Measurements from ENCODE around the gene TOX3. TPM values are rescaled to one million over a fixed set of nuclear protein-coding genes. Genes with fewer than 3 reads are reported as not detected.

TOX3 gene
- total and polyA plus RNA-seq, 2 donors (not counting 3 experiments of a cell fraction or from before 2014, with no cell fraction given): not detected

DNA sequence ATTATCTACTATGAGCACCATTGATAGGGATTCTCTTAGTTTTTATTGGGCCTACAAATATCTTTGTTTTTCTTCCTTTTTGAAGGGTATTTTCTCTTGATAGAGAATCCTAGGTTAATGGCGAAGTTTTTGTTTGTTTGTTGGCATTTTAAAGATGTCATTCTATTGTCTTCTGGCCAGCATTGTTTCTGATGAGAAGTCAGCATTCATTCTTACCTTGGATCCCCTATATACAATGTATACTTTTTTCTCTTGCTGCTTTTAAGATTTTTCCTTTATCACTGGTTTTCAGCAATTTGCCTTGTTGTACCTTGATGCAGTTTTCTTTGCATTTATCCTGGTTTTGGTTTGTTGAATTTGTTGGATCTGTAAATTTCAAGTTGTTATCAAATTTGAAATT is 130.1 kb downstream of the TOX3 start:
- Histone ChIP-seq H3K4me3 (replicated peaks in 1 of 3; ENCODE audit: insufficient read depth in 1 of 3, low read depth in 1 of 3, low read length in 3 of 3) (no peak overlapping the region), H3K9me3 (replicated peaks; ENCODE audit: control insufficient read depth, insufficient read depth, low read length) (peaks cover 3% of the 10 kb centered on the region), H2AFZ (ENCODE audit: low read depth, low read length) (no peak overlapping the region), H3K27me3 (ENCODE audit: control insufficient read depth in 2 of 2, insufficient read depth in 2 of 2, low read length in 2 of 2) (no peaks in the 10 kb centered on the region), H4K20me1 (replicated peaks; ENCODE audit: control insufficient read depth, extremely low read depth, insufficient read depth, low read length) (no peaks in the 10 kb centered on the region), H3K4me1 (ENCODE audit: control insufficient read depth, extremely low read depth, insufficient read depth, low read length) (no peaks in the 10 kb centered on the region), H3K9me1 (replicated peaks; ENCODE audit: control insufficient read depth, extremely low read depth, insufficient read depth, low read length) (no peaks in the 10 kb centered on the region), H3K9ac (replicated peaks; ENCODE audit: extremely low read depth, insufficient read depth, low read length) (no peak overlapping the region), H3K36me3 (ENCODE audit: control insufficient read depth in 2 of 2, extremely low read depth in 1 of 2, insufficient read depth in 2 of 2, low read length in 2 of 2) (no peaks in the 10 kb centered on the region), H3K4me2 (ENCODE audit: insufficient read depth, low read length) (no peak overlapping the region), H3K79me2 (ENCODE audit: control insufficient read depth, insufficient read depth, low read length) (no peaks in the 10 kb centered on the region), H3K27ac (ENCODE audit: insufficient read depth, low read depth, low read length) (no peak overlapping the region)
- no TSS peak for BruUV-seq (replicated peaks)
- TF ChIP-seq, protein P1, sequence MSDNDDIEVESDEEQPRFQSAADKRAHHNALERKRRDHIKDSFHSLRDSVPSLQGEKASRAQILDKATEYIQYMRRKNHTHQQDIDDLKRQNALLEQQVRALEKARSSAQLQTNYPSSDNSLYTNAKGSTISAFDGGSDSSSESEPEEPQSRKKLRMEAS (IDR thresholded peaks at IDR 0.05; ENCODE audit: insufficient read depth, insufficient read length): no peak
- TF ChIP-seq, protein P2, sequence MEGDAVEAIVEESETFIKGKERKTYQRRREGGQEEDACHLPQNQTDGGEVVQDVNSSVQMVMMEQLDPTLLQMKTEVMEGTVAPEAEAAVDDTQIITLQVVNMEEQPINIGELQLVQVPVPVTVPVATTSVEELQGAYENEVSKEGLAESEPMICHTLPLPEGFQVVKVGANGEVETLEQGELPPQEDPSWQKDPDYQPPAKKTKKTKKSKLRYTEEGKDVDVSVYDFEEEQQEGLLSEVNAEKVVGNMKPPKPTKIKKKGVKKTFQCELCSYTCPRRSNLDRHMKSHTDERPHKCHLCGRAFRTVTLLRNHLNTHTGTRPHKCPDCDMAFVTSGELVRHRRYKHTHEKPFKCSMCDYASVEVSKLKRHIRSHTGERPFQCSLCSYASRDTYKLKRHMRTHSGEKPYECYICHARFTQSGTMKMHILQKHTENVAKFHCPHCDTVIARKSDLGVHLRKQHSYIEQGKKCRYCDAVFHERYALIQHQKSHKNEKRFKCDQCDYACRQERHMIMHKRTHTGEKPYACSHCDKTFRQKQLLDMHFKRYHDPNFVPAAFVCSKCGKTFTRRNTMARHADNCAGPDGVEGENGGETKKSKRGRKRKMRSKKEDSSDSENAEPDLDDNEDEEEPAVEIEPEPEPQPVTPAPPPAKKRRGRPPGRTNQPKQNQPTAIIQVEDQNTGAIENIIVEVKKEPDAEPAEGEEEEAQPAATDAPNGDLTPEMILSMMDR (IDR thresholded peaks at IDR 0.05; ENCODE audit: extremely low read depth in 1 of 2, insufficient read depth in 1 of 2, low read depth in 1 of 2, low read length in 2 of 2): no peak
- TF ChIP-seq POLR2A (IDR thresholded peaks at IDR 0.05; ENCODE audit: low read depth, low read length) (no peak), EZH2 (IDR thresholded peaks at IDR 0.05; ENCODE audit: borderline replicate concordance, low read depth, low read length, severe bottlenecking) (no peak), JUN (IDR thresholded peaks at IDR 0.05; ENCODE audit: borderline replicate concordance, insufficient read depth, insufficient read length, low read depth) (no peak), GATA2 (IDR thresholded peaks at IDR 0.05; ENCODE audit: insufficient read depth, insufficient read length, low read depth, low read length) (no peak), FOS (IDR thresholded peaks at IDR 0.05; ENCODE audit: borderline replicate concordance, insufficient read depth, low read length) (no peak), POLR2AphosphoS5 (IDR thresholded peaks at IDR 0.05; ENCODE audit: insufficient read depth, low read depth, low read length) (no peak), MYC (IDR thresholded peaks at IDR 0.05; ENCODE audit: low read depth, low read length) (no peak)
- POLR2A ChIA-PET: no interaction called here
- CTCF ChIA-PET: interaction anchor here (0.6 kb wide), 1 partner anchor 1015 kb away, joined by 4 read pairs; no protein-coding TSS in a partner anchor
- DNase-seq (ENCODE audit: low read depth, low spot score) (no peak), FAIRE-seq (no peak)
- dilution Hi-C loops (cut with MboI; ENCODE audit: extremely low pct_ligation_motif_present, low sequenced_read_pairs) (no loop called here), intact Hi-C loops (cut with micrococcal nuclease) (no loop called here)
